NB4 (cell line): Measurements from ENCODE around the gene PER2.
"Not testable (repeated sequence)": the region's sequence is repeated elsewhere in the genome, so short reads cannot be mapped to it uniquely, and the experiment has no call there.

Experiments
- DNase-seq: peaks from one replicate; pipeline ENCODE4 v3.0.0; 2010; ENCODE audit warnings: low read depth
- H3K4me3 ChIP-seq: one replicate; pipeline ENCODE4 v1.5.1; 2011; ENCODE audit warnings: mild to moderate bottlenecking, low read depth, low read length, moderate library complexity
- CTCF ChIP-seq: IDR thresholded peaks from one replicate; pipeline ENCODE4 v1.5.1; 2012; ENCODE audit warnings: low read depth, low read length
- MAX ChIP-seq: IDR thresholded peaks from 2 replicates; pipeline ENCODE4 v1.6.1; 2011; ENCODE audit warnings: low read depth, low read length
- MYC ChIP-seq: IDR thresholded peaks from 2 replicates; pipeline ENCODE4 v1.6.1; 2011; ENCODE audit warnings: low read depth, low read length
- POLR2A ChIP-seq: IDR thresholded peaks from 2 replicates; pipeline ENCODE4 v1.6.1; 2011; ENCODE audit warnings: mild to moderate bottlenecking; ENCODE audit not compliant: insufficient read length; ENCODE audit errors: extremely low read depth

The PER2 gene

GRCh38 chr2:238277695-238278094 is 10.7 kb downstream of the PER2 start:
- TF ChIP-seq MAX (no peak), POLR2A (no peak), MYC (no peak), CTCF (no peak)
- no peak for DNase-seq
- H3K4me3 ChIP-seq: no peak overlapping the region

DNA sequence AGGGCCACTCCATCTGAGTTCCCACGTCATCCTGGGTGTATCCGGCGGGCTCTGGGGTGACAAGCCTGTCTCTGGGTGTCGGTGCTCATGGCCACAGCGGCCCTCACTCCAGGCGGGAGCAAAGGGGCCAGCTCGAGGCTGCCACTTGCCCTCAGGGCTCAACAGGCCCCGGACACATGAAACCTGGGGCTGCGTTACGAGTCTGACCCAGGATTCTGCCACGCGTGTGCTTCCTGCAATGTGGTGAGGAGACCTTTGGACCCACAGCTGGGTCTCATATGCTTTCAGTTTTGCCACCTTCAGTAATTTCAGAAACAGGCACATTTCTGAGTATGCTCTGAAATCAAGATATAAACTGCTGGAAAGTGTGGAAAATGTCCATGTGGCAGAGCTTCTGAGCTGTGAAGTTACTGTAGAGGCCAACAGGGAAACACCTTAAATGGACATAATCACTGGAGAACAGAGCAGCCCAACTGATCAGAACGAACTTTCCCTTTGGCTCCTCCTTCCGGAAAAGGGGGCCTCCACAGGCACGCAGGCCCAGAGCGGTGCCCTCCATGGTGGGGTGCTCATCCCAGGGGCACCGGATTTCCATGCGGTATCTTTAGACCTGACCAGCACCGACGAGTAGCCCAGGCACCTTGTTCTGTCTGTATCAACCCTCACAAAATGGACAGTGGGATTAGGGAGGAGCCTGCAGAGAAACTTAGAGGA is 14.1 kb downstream of the PER2 start:
- TF ChIP-seq POLR2A (no peak), CTCF (no peak), MYC (no peak), MAX (no peak)

GRCh38 chr2:238273433-238273832 is 15.0 kb downstream of the PER2 start:
- H3K4me3 ChIP-seq, DNase-seq: not testable (repeated sequence)

More for the DNA sequence above, 14.1 kb downstream of the PER2 start:
- no peak for DNase-seq
- no peak overlapping the region for H3K4me3 ChIP-seq

GRCh38 chr2:238272156-238272555 is 16.3 kb downstream of the PER2 start:
- no peak for DNase-seq
- no peak overlapping the region for H3K4me3 ChIP-seq
- TF ChIP-seq MYC (no peak), POLR2A (no peak), CTCF (no peak), MAX (no peak)

- H3K4me3 ChIP-seq: not testable (repeated sequence)
Measured at GRCh38 chr2:238271686-238272085, 16.7 kb downstream of the PER2 start.

GRCh38 chr2:238271061-238271554 is 17.3 kb downstream of the PER2 start:
- DNase-seq: no peak

More at GRCh38 chr2:238271686-238272085, 16.7 kb downstream of the PER2 start:
- not testable (repeated sequence) for DNase-seq

More at GRCh38 chr2:238271061-238271554, 17.3 kb downstream of the PER2 start:
- TF ChIP-seq POLR2A: no peak
- no peak for TF ChIP-seq MYC
- no peak for TF ChIP-seq MAX
- TF ChIP-seq CTCF: no peak
- H3K4me3 ChIP-seq: no peak overlapping the region
